Measurements from ENCODE around the gene NCKAP1. TPM values are rescaled to one million over a fixed set of nuclear protein-coding genes. Genes with fewer than 3 reads are reported as not detected.
A peak's percentile ranks its signal among the peaks of the same experiment; 100 is the strongest.

NCKAP1 gene
- total RNA-seq: 108 and 111 TPM in 2 replicates
- long read RNA-seq, full-length matches to known transcripts: 1 of 42 reads
- long read RNA-seq, partial matches to known transcripts: 33 of 42 reads
- long read RNA-seq, other reads (novel, unspliced or antisense): 8 of 42 reads

GRCh38 chr2:183038341-183039300 is at the start of gene NCKAP1:
Gene NCKAP1, minus strand, starts transcription at chr2:183038457. Its CDS starts 358 bp downstream, at chr2:183038099.
- H3K4me1 Mint-ChIP-seq (ENCODE audit: low read depth): peaks cover 27% of the 10 kb centered on the region
- TF ChIP-seq CTCF (IDR thresholded peaks at IDR 0.05; ENCODE audit: unreplicated experiment): peak; percentile 92
- DNase-seq (ENCODE audit: low spot score, unreplicated experiment): peak; percentile 97
- H3K9me3 Mint-ChIP-seq (ENCODE audit: low read depth): no peaks in the 10 kb centered on the region
- H3K4me3 Mint-ChIP-seq (ENCODE audit: low read depth): peak within 1 kb of the TSS; percentile 92
- peaks cover 21% of the 10 kb centered on the region for H3K27me3 Mint-ChIP-seq
- H3K27ac Mint-ChIP-seq: peak within 1 kb of the TSS; percentile 98
- H3K36me3 Mint-ChIP-seq (ENCODE audit: insufficient read depth): no peaks in the 10 kb centered on the region

- no peak for TF ChIP-seq CTCF (IDR thresholded peaks at IDR 0.05; ENCODE audit: unreplicated experiment)
- DNase-seq (ENCODE audit: low spot score, unreplicated experiment): no peak
- no peaks in the 10 kb centered on the region for H3K9me3 Mint-ChIP-seq (ENCODE audit: low read depth)
- no peak overlapping the region for H3K4me3 Mint-ChIP-seq (ENCODE audit: low read depth)
- H3K27ac Mint-ChIP-seq: no peak overlapping the region
- no peaks in the 10 kb centered on the region for H3K36me3 Mint-ChIP-seq (ENCODE audit: insufficient read depth)
- H3K4me1 Mint-ChIP-seq (ENCODE audit: low read depth): peaks cover 3% of the 10 kb centered on the region
- H3K27me3 Mint-ChIP-seq: no peaks in the 10 kb centered on the region
Measured at GRCh38 chr2:183081911-183082310, 43.7 kb upstream of the NCKAP1 start.

- H3K27me3 Mint-ChIP-seq: no peaks in the 10 kb centered on the region
- H3K4me1 Mint-ChIP-seq (ENCODE audit: low read depth): peaks cover 3% of the 10 kb centered on the region
- DNase-seq (ENCODE audit: low spot score, unreplicated experiment): no peak
- no peaks in the 10 kb centered on the region for H3K9me3 Mint-ChIP-seq (ENCODE audit: low read depth)
- peak overlapping the region; percentile 81 for H3K4me3 Mint-ChIP-seq (ENCODE audit: low read depth)
- no peaks in the 10 kb centered on the region for H3K36me3 Mint-ChIP-seq (ENCODE audit: insufficient read depth)
- H3K27ac Mint-ChIP-seq: peak overlapping the region; percentile 94
- no peak for TF ChIP-seq CTCF (IDR thresholded peaks at IDR 0.05; ENCODE audit: unreplicated experiment)
Measured at GRCh38 chr2:183079139-183079775, 41.0 kb upstream of the NCKAP1 start.

GRCh38 chr2:183078464-183079138 is 40.3 kb upstream of the NCKAP1 start, which contains the start of gene DUSP19:
Gene DUSP19, plus strand, starts transcription at chr2:183078747. Its CDS starts 187 bp downstream, at chr2:183078934.
- no peaks in the 10 kb centered on the region for H3K36me3 Mint-ChIP-seq (ENCODE audit: insufficient read depth)
- no peak for TF ChIP-seq CTCF (IDR thresholded peaks at IDR 0.05; ENCODE audit: unreplicated experiment)
- H3K27ac Mint-ChIP-seq: peak within 1 kb of the TSS; percentile 94
- peak; percentile 92 for DNase-seq (ENCODE audit: low spot score, unreplicated experiment)
- peaks cover 3% of the 10 kb centered on the region for H3K4me1 Mint-ChIP-seq (ENCODE audit: low read depth)
- no peaks in the 10 kb centered on the region for H3K9me3 Mint-ChIP-seq (ENCODE audit: low read depth)
- H3K27me3 Mint-ChIP-seq: no peaks in the 10 kb centered on the region
- peak within 1 kb of the TSS; percentile 81 for H3K4me3 Mint-ChIP-seq (ENCODE audit: low read depth)

- no peak for TF ChIP-seq CTCF (IDR thresholded peaks at IDR 0.05; ENCODE audit: unreplicated experiment)
- H3K9me3 Mint-ChIP-seq (ENCODE audit: low read depth): no peaks in the 10 kb centered on the region
- peaks cover 3% of the 10 kb centered on the region for H3K4me1 Mint-ChIP-seq (ENCODE audit: low read depth)
- no peaks in the 10 kb centered on the region for H3K36me3 Mint-ChIP-seq (ENCODE audit: insufficient read depth)
- H3K27me3 Mint-ChIP-seq: no peaks in the 10 kb centered on the region
- peak overlapping the region; percentile 81 for H3K4me3 Mint-ChIP-seq (ENCODE audit: low read depth)
- peak overlapping the region; percentile 94 for H3K27ac Mint-ChIP-seq
- no peak for DNase-seq (ENCODE audit: low spot score, unreplicated experiment)
Measured at GRCh38 chr2:183078163-183078463, 39.9 kb upstream of the NCKAP1 start.

Measured in progenitor cell of endocrine pancreas (in vitro differentiated cells).